Tibial nerve (tissue), 4 donors: Measurements from ENCODE around the gene ASB13. TPM values are rescaled to one million over a fixed set of nuclear protein-coding genes. Genes with fewer than 3 reads are reported as not detected.

Experiments
- DNase-seq, 2 donors: peaks; one replicate each; pipeline ENCODE4 v3.0.0-alpha.2; 2019; ENCODE audit warnings: low spot score in 2 of 2
- H3K27ac ChIP-seq, 4 donors: fragments of 200-600 bp; sonication (generic) in 3 of 4; one replicate each; pipeline ENCODE4 v1.5.1; 2017 to 2019; ENCODE audit warnings: mild to moderate bottlenecking in 1 of 4
- H3K27me3 ChIP-seq, 2 donors: fragments of 200-600 bp; sonication (generic) in 1 of 2; one replicate each; pipeline versions ENCODE4 v1.5.1 to v1.6.0; 2017 to 2019
- H3K36me3 ChIP-seq, 3 donors: fragments of 200-600 bp; sonication (generic); one replicate each; pipeline ENCODE4 v1.5.1; 2018 to 2019
- H3K4me1 ChIP-seq, 4 donors: fragments of 200-600 bp; sonication (generic) in 3 of 4; one replicate each; pipeline ENCODE4 v1.5.1; 2017 to 2019
- H3K4me3 ChIP-seq, 4 donors: fragments of 200-600 bp; sonication (generic) in 3 of 4; one replicate each; pipeline ENCODE4 v1.5.1; 2017 to 2019; ENCODE audit warnings: mild to moderate bottlenecking in 1 of 4, moderate library complexity in 1 of 4
- H3K9me3 ChIP-seq, 4 donors: fragments of 200-600 bp; sonication (generic) in 3 of 4; one replicate each; pipeline ENCODE4 v1.5.1; 2017 to 2019
- CTCF ChIP-seq, 5 experiments: fragments of 200-600 bp in 3 of 5; fragments of 450-650 bp in 2 of 5; sonication (generic) in 3 of 5; IDR thresholded peaks; one replicate each; pipeline ENCODE4 v1.5.1; 2016 to 2019; ENCODE audit warnings: antibody characterized with exemption in 5 of 5, mild to moderate bottlenecking in 3 of 5, moderate library complexity in 2 of 5
- EP300 ChIP-seq, 2 donors: sonication (generic); formaldehyde crosslinking; IDR thresholded peaks; one replicate each; pipeline ENCODE4 v1.6.1; 2017; ENCODE audit warnings: antibody characterized with exemption in 2 of 2, mild to moderate bottlenecking in 1 of 2
- POLR2A ChIP-seq, 2 donors: fragments of 450-650 bp; IDR thresholded peaks; one replicate each; pipeline ENCODE4 v1.6.1; 2017; ENCODE audit warnings: antibody characterized with exemption in 2 of 2, mild to moderate bottlenecking in 2 of 2, moderate library complexity in 2 of 2
- WGBS, 2 donors: methylation state at CpG; one replicate each; pipeline ENCODE4 v1.1.5; 2018; 5-methylcytosine and 5-hydroxymethylcytosine counted together
- total RNA-seq, 4 donors: library from RNA; depleted of rRNA; stranded (reverse); fragments of >200 nt; gene quantifications; one replicate each; pipeline ENCODE4 v1.1.0, GENCODE V29; 2016

Gene ASB13
- total RNA-seq, 4 donors from 2014 or later = 18.3 to 39.2 (median 32.3) TPM

GRCh38 chr10:5683065-5683464 lies 16.7 kb upstream of the ASB13 start:
- Histone ChIP-seq H3K36me3 (no peaks in the 10 kb centered on the region), H3K4me3 (no peak overlapping the region), H3K27me3 (no peaks in the 10 kb centered on the region), H3K4me1 (peaks cover 0 to 30% (median 7%) of the 10 kb centered on the region in 4 donors), H3K9me3 (no peaks in the 10 kb centered on the region), H3K27ac (no peak overlapping the region)
- 76 to 92% methylated on average over 3 of the region's 3 CpGs for WGBS, 2 donors
- no peak for DNase-seq
- TF ChIP-seq CTCF (IDR thresholded peaks at IDR 0.05) (no peak), EP300 (IDR thresholded peaks at IDR 0.05) (no peak), POLR2A (IDR thresholded peaks at IDR 0.05) (no peak)

GRCh38 chr10:5681930-5682329 lies 15.5 kb upstream of the ASB13 start:
- H3K9me3 ChIP-seq = no peaks in the 10 kb centered on the region
- H3K36me3 ChIP-seq = no peaks in the 10 kb centered on the region
- no peak overlapping the region for H3K27ac ChIP-seq
- H3K4me3 ChIP-seq = no peak overlapping the region
- peaks cover 0 to 20% (median 7%) of the 10 kb centered on the region in 4 donors for H3K4me1 ChIP-seq
- DNase-seq = no peak
- no peak for TF ChIP-seq EP300 (IDR thresholded peaks at IDR 0.05)
- no peak for TF ChIP-seq POLR2A (IDR thresholded peaks at IDR 0.05)
- WGBS, 2 donors = 82 to 87% methylated on average over 5 of the region's 5 CpGs
- H3K27me3 ChIP-seq = no peaks in the 10 kb centered on the region

GRCh38 chr10:5679606-5680005 lies 13.2 kb upstream of the ASB13 start:
- no peaks in the 10 kb centered on the region for H3K27me3 ChIP-seq
- no peak overlapping the region for H3K4me3 ChIP-seq

DNA sequence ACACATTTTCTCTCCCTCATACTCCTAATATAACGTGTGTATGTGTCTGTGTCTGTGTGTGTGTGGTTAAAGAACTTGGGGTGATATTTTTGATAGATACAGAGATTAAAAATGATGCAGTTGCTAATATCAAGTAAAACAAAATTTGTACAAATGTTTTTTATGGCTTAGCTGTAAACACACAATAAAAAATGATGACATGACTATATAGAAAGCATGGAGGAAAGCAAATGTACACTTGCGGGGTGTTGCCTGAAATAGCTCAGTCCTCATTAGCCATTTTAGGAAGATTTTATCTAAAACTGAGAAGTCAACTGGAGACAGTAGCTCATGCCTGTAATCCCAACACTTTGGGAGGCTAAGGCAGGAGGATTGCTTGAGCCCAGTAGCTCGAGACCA lies 12.6 kb upstream of the ASB13 start:
- Histone ChIP-seq H3K4me1 (peaks cover 0 to 4% (median 0%) of the 10 kb centered on the region in 4 donors), H3K9me3 (no peaks in the 10 kb centered on the region), H3K4me3 (no peak overlapping the region), H3K36me3 (no peaks in the 10 kb centered on the region), H3K27ac (no peak overlapping the region), H3K27me3 (no peaks in the 10 kb centered on the region)
- no peak for DNase-seq
- TF ChIP-seq POLR2A (IDR thresholded peaks at IDR 0.05) (no peak), EP300 (IDR thresholded peaks at IDR 0.05) (no peak), CTCF (IDR thresholded peaks at IDR 0.05) (no peak)
- WGBS, 2 donors = 81 to 83% methylated on average over 3 of the region's 3 CpGs

More at GRCh38 chr10:5679606-5680005, 13.2 kb upstream of the ASB13 start:
- peaks cover 0 to 6% (median 0%) of the 10 kb centered on the region in 4 donors for H3K4me1 ChIP-seq
- H3K36me3 ChIP-seq = no peaks in the 10 kb centered on the region
- H3K27ac ChIP-seq = no peak overlapping the region
- DNase-seq = no peak
- no peaks in the 10 kb centered on the region for H3K9me3 ChIP-seq
- 52 to 60% methylated on average over 2 of the region's 2 CpGs for WGBS, 2 donors
- TF ChIP-seq POLR2A (IDR thresholded peaks at IDR 0.05) (no peak), EP300 (IDR thresholded peaks at IDR 0.05) (no peak), CTCF (IDR thresholded peaks at IDR 0.05) (no peak)

- Histone ChIP-seq H3K4me1 (no peaks in the 10 kb centered on the region), H3K9me3 (peaks cover 0 to 2% (median 0%) of the 10 kb centered on the region in 4 donors), H3K36me3 (no peaks in the 10 kb centered on the region), H3K27ac (no peak overlapping the region), H3K4me3 (no peak overlapping the region), H3K27me3 (no peaks in the 10 kb centered on the region)
- 72 to 75% methylated on average over 9 of the region's 9 CpGs for WGBS, 2 donors
- no peak for DNase-seq
- TF ChIP-seq POLR2A (IDR thresholded peaks at IDR 0.05) = no peak
- no peak for TF ChIP-seq CTCF (IDR thresholded peaks at IDR 0.05)
- no peak for TF ChIP-seq EP300 (IDR thresholded peaks at IDR 0.05)
These were observed 12.1 kb upstream of the ASB13 start for GRCh38 chr10:5678397-5679036.
